Activated T-helper 1 cell treated with anti-CD3 and anti-CD28 coated beads, Interleukin-12 subunit alpha, Interleukin-12 subunit beta, Interleukin-2, Interleukin-4 antibody, amounts not matched to agents 30 ng/mL and 10 ng/mL and 1 ng/mL, durations not matched to agents 14 hours and 24 hours and 36 hours (primary cell): ENCODE measurements around the gene HOXA4. TPM values are rescaled to one million over a fixed set of nuclear protein-coding genes. Genes with fewer than 3 reads are reported as not detected.

Experiments
- DNase-seq: peaks from one replicate; pipeline ENCODE4 v3.0.0; 2021; ENCODE audit warnings: low spot score
- H3K27ac Mint-ChIP-seq: one replicate; pipeline ENCODE4 v1.8.0; 2021; ENCODE audit warnings: mild to moderate bottlenecking, mixed read lengths
- H3K27me3 Mint-ChIP-seq: one replicate; pipeline ENCODE4 v1.8.0; 2022; ENCODE audit warnings: mild to moderate bottlenecking, moderate library complexity, mixed read lengths; ENCODE audit not compliant: insufficient read depth
- H3K36me3 Mint-ChIP-seq: one replicate; pipeline ENCODE4 v1.8.0; 2021; ENCODE audit warnings: low read depth, mixed read lengths
- H3K4me1 Mint-ChIP-seq: one replicate; pipeline ENCODE4 v1.8.0; 2021; ENCODE audit warnings: low read depth, mixed read lengths
- H3K4me3 Mint-ChIP-seq: one replicate; pipeline ENCODE4 v1.8.0; 2021; ENCODE audit warnings: mild to moderate bottlenecking, moderate library complexity, mixed read lengths
- H3K9me3 Mint-ChIP-seq: one replicate; pipeline ENCODE4 v1.8.0; 2021; ENCODE audit warnings: mixed read lengths
- intact Hi-C: fragments of 100-400 bp; cut with micrococcal nuclease; formaldehyde crosslinking; loops from one replicate; pipeline ENCODE4 v1.15.1; 2024
- total RNA-seq: library from RNA; stranded (reverse); gene quantifications from 2 replicates; pipeline ENCODE4 v1.2.3, GENCODE V29; 2022

The HOXA4 gene
- total RNA-seq, 1 donor from 2014 or later = not detected

DNA sequence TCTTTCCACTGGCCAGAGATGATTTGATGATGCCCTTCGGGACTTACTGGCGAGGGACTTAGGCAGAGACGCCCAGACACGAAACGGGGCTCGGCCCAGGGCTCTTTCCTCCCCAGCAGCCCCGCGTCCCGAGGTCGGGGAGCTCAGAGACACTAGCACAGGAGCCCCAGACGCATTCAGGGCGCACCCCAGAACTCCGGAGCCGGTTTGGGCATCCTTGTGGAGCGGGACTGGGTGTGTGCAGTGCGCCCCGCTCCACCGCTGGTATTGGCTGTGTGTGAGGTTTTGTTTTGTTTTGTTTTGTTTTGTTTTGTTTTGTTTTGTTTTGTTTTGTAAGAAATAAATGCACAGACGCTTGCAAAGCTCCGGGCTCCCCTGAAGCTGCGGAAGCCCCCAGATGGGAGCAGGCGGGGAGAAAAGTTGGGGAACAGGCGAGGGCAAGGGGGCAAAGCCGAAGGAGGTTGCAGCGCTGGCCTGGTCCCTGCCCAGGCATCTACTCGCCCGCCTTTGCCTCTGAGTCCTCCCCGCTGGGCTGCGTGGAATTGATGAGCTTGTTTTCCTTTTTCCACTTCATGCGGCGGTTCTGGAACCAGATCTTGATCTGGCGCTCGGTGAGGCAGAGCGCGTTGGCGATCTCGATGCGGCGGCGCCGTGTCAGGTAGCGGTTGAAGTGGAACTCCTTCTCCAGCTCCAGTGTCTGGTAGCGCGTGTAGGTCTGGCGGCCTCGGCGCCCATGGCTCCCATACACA is 14.8 kb upstream of the HOXA4 start:
- H3K27me3 Mint-ChIP-seq = peaks cover 52% of the 10 kb centered on the region
- H3K4me1 Mint-ChIP-seq = no peaks in the 10 kb centered on the region

DNA sequence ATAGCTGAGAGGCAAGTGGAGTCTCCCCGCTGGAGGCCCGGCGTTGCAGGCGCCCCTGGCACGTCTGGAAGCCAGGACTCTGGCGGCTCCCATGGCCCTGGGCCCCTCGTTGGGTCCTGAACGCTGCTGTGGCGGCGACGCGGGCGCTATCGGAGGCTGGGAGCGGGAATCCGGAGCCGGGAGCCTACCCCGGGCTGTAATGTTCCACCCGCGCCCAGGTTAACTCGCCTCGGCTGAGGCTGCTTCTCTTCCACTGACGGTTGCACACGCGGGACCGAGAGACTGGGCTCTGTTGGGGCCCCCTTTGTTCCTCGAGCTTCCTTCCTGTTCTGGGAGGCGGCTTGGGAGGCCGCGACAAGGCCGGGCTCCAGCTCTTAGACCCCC is 14.2 kb upstream of the HOXA4 start:
- Mint-ChIP-seq H3K4me1 (no peaks in the 10 kb centered on the region), H3K27me3 (peaks cover 46% of the 10 kb centered on the region), H3K36me3 (peaks cover 3% of the 10 kb centered on the region), H3K27ac (no peak overlapping the region), H3K4me3 (no peak overlapping the region), H3K9me3 (no peaks in the 10 kb centered on the region)
- intact Hi-C loops = no loop called here
- no peak for DNase-seq

More for the DNA sequence above, 14.8 kb upstream of the HOXA4 start:
- no peaks in the 10 kb centered on the region for H3K9me3 Mint-ChIP-seq
- H3K4me3 Mint-ChIP-seq = no peak overlapping the region
- H3K36me3 Mint-ChIP-seq = peaks cover 3% of the 10 kb centered on the region
- no peak overlapping the region for H3K27ac Mint-ChIP-seq
- no peak for DNase-seq
- intact Hi-C loops = no loop called here

DNA sequence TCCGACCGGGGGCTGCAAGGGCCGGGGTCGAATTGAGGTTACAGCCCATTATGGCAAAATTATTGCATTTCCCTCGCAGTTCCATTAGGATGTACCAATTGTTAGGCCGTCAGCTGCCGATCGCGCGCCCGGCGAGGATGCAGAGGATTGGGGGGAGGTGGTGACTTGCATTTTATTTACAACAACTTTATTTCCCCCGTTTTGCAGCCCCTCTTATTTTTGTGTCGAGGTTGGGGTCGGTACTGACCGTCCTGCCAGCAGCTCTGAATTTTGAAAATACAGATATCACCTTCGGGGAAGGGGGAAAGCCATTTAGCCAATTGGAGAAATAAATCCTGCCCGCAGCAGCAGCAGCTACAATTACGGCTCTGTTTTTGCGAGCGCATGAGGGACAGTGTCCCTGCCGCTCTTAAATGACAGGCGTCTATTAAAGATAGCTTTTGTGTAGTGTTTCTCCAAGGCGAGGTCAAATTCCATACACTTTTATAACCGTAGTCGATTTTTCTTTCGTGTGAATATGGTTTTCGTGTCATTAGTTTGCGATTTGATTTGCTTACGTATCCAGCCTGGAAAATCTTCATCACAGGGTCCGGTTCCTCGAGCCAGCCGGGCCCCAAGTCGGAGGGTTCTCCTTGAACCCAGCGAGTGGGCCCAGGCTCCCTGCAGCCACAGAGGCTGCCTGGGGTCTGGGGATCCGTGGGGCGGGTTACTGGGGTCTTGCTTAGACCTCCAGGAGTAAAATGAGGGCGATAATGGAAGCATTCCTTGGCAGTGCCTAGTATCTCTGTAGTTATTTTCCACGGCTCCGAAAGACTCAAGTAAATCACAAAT is 13.6 kb upstream of the HOXA4 start:
- H3K36me3 Mint-ChIP-seq = peaks cover 3% of the 10 kb centered on the region
- peaks cover 40% of the 10 kb centered on the region for H3K27me3 Mint-ChIP-seq
- H3K4me3 Mint-ChIP-seq = no peak overlapping the region
- no peaks in the 10 kb centered on the region for H3K9me3 Mint-ChIP-seq
- no peak overlapping the region for H3K27ac Mint-ChIP-seq
- no peak for DNase-seq
- intact Hi-C loops = no loop called here
- H3K4me1 Mint-ChIP-seq = no peaks in the 10 kb centered on the region

DNA sequence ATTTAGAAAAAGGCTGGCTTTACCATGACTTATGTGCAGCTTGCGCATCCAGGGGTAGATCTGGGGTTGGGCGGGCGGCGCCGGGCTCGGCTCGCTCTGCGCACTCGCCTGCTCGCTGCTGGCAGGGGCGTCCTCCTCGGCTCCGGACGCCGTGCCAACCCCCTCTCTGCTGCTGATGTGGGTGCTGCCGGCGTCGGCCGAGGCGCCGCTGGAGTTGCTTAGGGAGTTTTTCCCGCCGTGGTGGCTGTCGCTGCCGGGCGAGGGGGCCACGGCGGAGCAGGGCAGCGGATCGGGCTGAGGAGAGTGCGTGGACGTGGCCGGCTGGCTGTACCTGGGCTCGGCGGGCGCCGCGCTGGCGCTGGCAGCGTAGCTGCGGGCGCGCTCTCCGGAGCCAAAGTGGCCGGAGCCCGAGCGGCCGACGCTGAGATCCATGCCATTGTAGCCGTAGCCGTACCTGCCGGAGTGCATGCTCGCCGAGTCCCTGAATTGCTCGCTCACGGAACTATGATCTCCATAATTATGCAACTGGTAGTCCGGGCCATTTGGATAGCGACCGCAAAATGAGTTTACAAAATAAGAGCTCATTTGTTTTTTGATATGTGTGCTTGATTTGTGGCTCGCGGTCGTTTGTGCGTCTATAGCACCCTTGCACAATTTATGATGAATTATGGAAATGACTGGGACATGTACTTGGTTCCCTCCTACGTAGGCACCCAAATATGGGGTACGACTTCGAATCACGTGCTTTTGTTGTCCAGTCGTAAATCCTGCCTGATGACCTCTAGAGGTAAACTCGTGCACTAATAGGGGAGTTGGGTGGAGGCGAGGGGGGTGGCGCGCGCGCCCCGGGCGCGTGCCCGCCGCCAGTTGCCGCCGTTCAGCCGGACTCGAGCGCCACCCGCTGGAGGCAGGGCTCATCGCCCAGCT is 12.7 kb upstream of the HOXA4 start, which contains the start of gene HOXA5:
HOXA5 (minus strand) TSS at position 659 of the 927 bp plus-strand sequence; CDS start at position 585, 74 bp downstream.
- peaks cover 38% of the 10 kb centered on the region for H3K27me3 Mint-ChIP-seq
- H3K9me3 Mint-ChIP-seq = no peaks in the 10 kb centered on the region
- H3K4me3 Mint-ChIP-seq = no peak within 1 kb of the TSS
- peaks cover 3% of the 10 kb centered on the region for H3K36me3 Mint-ChIP-seq
- H3K27ac Mint-ChIP-seq = no peak within 1 kb of the TSS
- DNase-seq = no peak
- intact Hi-C loops = no loop called here
- no peaks in the 10 kb centered on the region for H3K4me1 Mint-ChIP-seq

DNA sequence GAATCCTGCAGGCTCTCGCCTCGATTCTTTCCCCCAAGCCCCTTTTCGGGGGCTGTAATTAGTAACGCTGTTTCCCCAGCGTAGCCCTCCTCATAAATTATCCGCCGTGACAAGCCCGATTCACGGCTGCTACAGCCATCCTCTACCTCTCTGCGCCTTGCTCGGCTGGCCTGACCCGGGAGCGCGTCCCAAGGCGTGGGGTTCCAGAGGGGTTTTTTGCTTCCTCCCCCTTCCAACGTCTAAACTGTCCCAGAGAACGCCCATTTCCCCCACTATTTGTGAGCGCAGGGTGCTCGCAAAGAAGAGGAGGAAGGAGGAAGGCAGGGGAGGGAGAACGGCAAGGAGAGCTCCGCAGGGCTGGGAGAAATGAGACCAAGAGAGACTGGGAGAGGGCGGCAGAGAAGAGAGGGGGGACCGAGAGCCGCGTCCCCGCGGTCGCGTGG is 12.0 kb upstream of the HOXA4 start:
- peaks cover 35% of the 10 kb centered on the region for H3K27me3 Mint-ChIP-seq
- H3K9me3 Mint-ChIP-seq = no peaks in the 10 kb centered on the region
- H3K27ac Mint-ChIP-seq = no peak overlapping the region
- no peaks in the 10 kb centered on the region for H3K4me1 Mint-ChIP-seq
- intact Hi-C loops = no loop called here
- H3K4me3 Mint-ChIP-seq = no peak overlapping the region
- DNase-seq = no peak
- H3K36me3 Mint-ChIP-seq = peaks cover 3% of the 10 kb centered on the region

DNA sequence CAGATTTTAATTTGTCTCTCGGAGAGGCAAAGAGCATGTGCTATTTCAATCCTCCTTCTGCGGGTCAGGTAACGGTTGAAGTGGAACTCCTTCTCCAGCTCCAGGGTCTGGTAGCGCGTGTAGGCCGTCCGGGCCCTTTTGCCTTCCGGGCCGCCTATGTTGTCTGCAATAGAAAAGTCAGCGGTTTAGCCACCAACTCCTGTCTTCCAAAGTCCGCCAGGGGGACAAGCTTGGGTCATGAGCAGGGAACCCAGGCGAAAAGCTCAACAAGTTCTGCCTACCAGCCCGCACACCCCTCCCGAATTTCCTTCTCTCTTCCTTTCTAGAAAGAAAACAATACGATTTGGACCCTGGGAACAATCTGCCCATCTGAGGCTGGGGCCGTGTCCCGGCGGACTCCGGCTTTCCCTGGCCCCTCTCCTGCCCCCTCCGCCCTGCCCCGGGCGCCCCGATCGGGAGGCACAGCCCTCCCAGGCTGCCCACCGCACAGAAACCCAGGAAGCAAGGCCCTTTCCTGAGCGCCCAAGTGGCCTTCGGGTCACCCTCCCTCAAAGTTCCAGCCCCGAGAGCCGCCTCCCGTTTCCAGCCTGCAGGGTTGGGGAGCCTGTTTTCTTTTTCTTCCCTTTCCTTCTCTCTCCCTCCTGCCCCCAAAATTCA is 11.5 kb upstream of the HOXA4 start:
- H3K27me3 Mint-ChIP-seq = peaks cover 30% of the 10 kb centered on the region
- DNase-seq = no peak

DNA sequence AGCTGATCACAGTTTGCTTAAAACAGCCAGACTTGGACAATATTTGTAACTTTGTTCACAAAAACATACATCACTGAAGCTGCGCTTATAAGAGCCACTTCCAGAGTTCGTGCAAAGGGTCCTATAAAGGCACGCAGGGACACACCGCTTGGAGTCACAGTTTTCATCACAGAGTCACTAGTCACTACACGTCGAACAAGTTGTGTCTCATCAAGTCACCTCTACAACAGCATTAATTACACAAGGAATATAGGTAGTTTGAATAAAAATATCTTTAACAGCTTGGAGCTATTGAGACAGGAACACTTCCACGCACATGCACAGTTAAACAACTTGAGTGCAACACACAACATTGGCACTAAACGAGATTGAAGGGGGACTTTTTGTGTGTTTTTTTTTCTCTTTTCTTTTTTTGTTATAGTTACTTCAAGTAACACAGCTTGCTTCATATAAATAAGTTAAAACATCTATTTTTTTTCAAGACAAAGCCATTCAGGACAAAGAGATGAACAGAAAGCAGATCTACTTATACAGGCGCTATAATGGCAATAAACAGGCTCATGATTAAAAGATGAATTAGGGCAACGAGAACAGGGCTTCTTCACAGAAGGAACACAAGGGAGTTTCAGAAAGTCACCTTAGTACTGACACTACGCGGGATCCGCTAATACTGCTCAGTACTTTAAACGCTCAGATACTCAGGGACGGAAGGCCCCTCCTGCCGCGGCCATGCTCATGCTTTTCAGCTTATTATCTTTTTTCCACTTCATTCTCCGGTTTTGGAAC is 10.8 kb upstream of the HOXA4 start:
- Mint-ChIP-seq H3K9me3 (no peaks in the 10 kb centered on the region), H3K4me3 (no peak overlapping the region), H3K27ac (no peak overlapping the region), H3K4me1 (peaks cover under 1% of the 10 kb centered on the region), H3K27me3 (peaks cover 28% of the 10 kb centered on the region), H3K36me3 (no peaks in the 10 kb centered on the region)
- intact Hi-C loops = no loop called here
- DNase-seq = no peak

More for the DNA sequence above, 11.5 kb upstream of the HOXA4 start:
- Mint-ChIP-seq H3K9me3 (no peaks in the 10 kb centered on the region), H3K4me3 (no peak overlapping the region), H3K36me3 (peaks cover under 1% of the 10 kb centered on the region), H3K27ac (no peak overlapping the region), H3K4me1 (no peaks in the 10 kb centered on the region)
- intact Hi-C loops = no loop called here

DNA sequence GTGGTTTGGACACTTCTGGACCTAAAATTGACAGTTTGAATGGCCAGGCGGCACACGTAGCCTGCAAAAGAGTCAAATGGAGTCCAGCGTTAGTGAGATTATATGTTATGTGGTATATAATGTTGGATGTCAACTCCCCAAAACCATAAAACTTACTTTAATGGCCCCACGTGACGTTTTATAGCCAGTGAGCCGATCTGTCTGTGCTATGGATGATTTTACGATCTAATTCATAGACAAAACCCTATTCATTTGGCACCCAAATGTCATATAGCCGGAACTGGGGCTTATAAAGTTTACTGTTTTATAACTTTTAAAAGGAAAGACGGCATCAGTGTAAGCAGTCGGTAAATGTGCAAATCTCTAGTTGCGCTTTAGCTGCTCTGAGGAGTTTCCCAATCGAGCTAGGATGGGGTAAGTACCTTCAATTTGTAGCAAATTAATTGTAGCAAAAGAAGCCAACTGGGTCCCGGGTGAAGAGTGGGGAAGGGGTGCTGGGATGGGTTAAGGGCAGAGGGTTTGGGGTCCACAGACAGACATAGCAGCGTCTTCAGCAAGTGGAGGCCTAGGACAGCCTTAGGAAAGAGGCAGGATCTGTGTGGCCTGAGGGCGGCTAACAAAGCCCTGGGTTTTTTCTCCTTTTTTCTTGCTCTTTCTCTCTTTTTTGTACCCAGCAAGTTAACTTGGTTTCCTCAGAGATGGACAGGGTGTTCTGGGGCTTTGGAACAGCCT is 9.7 kb upstream of the HOXA4 start:
- intact Hi-C loops = no loop called here
- H3K27ac Mint-ChIP-seq = no peak overlapping the region
- DNase-seq = no peak
- H3K36me3 Mint-ChIP-seq = no peaks in the 10 kb centered on the region
- H3K27me3 Mint-ChIP-seq = peaks cover 22% of the 10 kb centered on the region
- peaks cover 11% of the 10 kb centered on the region for H3K4me1 Mint-ChIP-seq
- H3K9me3 Mint-ChIP-seq = no peaks in the 10 kb centered on the region
- H3K4me3 Mint-ChIP-seq = no peak overlapping the region

DNA sequence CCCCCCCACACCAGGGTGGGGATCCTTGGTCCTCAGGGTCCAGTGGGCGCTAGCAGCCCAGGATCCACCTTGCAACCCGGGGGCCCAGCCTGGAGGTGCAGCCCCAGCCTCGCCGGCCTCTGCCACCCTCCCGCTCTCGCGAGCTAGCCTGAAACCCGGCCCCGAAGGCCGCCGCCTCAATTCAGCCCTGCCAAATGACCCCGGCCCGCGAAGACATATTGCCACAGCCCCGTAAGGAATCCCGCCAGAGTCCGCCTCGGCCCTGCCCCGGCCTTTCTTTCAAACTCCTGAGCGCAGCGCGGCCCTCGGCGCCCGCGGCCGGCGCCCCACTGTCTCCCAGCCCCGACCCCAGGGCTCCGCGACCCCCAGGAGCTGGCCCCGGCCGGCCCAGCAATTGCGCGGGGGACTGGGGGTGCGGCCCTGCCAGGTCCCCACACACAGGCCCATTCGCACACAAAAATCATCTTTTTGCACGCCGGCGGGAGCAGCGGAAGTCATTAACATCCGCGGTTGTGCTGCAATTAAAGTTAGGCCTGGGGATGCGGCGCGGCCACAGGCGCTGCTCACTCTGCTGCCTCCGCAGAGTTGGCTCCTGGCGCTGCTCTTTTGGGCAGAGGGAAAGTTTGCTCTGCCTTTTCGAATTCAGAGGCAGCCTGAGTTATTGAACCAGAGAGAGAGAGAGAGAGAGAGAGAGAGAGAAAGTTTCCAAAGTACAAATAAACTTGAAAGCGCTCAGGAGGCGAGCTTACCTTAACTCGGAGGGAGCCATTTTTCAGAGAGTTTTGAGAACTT is 9.0 kb upstream of the HOXA4 start:
- H3K27ac Mint-ChIP-seq = no peak overlapping the region
- H3K4me3 Mint-ChIP-seq = no peak overlapping the region

DNA sequence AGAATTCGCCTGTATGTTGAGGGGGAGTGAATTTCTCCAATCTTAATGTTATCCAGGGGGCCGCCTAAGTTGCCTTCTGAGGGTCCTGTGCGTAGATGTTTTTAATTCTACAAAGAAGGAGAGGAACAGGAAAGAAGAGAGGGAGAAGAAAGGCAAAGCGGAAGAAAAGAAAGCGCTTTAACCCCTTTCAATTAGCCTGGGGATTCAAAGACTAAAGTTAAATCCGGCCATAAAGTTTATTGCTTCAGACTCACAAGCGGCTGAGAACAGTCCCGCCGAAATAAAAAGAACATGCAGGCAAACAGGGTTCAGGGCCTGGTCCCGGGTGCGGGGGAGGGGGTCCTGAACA is 8.4 kb upstream of the HOXA4 start:
- H3K27me3 Mint-ChIP-seq = peaks cover 25% of the 10 kb centered on the region

More for the DNA sequence above, 9.0 kb upstream of the HOXA4 start:
- Mint-ChIP-seq H3K4me1 (peaks cover 19% of the 10 kb centered on the region), H3K36me3 (no peaks in the 10 kb centered on the region), H3K27me3 (peaks cover 22% of the 10 kb centered on the region), H3K9me3 (no peaks in the 10 kb centered on the region)
- DNase-seq = no peak
- intact Hi-C loops = no loop called here

DNA sequence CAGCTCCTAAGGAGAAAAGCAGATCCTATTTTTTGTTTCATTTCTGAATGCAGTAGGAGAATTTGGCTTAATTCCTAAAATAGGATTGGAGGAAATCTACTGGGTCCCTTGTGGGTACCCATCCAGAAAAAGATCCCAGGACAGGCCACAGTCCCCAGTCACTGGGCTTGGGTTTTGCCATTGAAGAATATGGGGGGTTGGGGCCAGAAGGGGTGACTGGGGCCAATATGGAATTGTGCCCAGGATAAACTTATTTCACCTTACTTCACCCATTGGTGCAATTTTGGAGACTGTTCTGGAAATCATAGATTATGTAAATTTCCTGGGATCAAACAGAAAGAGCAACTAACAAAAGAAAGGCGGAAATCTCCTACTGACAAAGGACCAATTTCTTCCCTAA is 7.9 kb upstream of the HOXA4 start:
- intact Hi-C loops = no loop called here
- Mint-ChIP-seq H3K36me3 (no peaks in the 10 kb centered on the region), H3K27ac (no peak overlapping the region), H3K4me1 (peaks cover 28% of the 10 kb centered on the region), H3K27me3 (peaks cover 27% of the 10 kb centered on the region), H3K9me3 (no peaks in the 10 kb centered on the region), H3K4me3 (no peak overlapping the region)
- DNase-seq = no peak

More for the DNA sequence above, 8.4 kb upstream of the HOXA4 start:
- H3K4me3 Mint-ChIP-seq = no peak overlapping the region
- H3K36me3 Mint-ChIP-seq = no peaks in the 10 kb centered on the region
- no peaks in the 10 kb centered on the region for H3K9me3 Mint-ChIP-seq
- H3K4me1 Mint-ChIP-seq = peaks cover 25% of the 10 kb centered on the region
- no peak for DNase-seq
- H3K27ac Mint-ChIP-seq = no peak overlapping the region
- intact Hi-C loops = no loop called here
